ENCODE measurements around the gene TTC23. TPM values are rescaled to one million over a fixed set of nuclear protein-coding genes. Genes with fewer than 3 reads are reported as not detected.

The TTC23 gene
- total RNA-seq, 1 donor from 2014 or later = 7.8 TPM

- Mint-ChIP-seq H3K4me1 (ENCODE audit: low read depth, unreplicated experiment) (peaks cover 7% of the 10 kb centered on the region), H3K9me3 (ENCODE audit: unreplicated experiment) (no peaks in the 10 kb centered on the region), H3K27ac (ENCODE audit: unreplicated experiment) (peak overlapping the region; percentile 22), H3K27me3 (ENCODE audit: unreplicated experiment) (peaks cover 10% of the 10 kb centered on the region), H3K4me3 (ENCODE audit: unreplicated experiment) (peak overlapping the region; percentile 85), H3K36me3 (ENCODE audit: unreplicated experiment) (no peaks in the 10 kb centered on the region)
- DNase-seq = no peak
- TF ChIP-seq CTCF (IDR thresholded peaks at IDR 0.05; ENCODE audit: partially characterized antibody, unreplicated experiment) = no peak
Observed at GRCh38 chr15:99106417-99107220, 142.8 kb downstream of the TTC23 start.

DNA sequence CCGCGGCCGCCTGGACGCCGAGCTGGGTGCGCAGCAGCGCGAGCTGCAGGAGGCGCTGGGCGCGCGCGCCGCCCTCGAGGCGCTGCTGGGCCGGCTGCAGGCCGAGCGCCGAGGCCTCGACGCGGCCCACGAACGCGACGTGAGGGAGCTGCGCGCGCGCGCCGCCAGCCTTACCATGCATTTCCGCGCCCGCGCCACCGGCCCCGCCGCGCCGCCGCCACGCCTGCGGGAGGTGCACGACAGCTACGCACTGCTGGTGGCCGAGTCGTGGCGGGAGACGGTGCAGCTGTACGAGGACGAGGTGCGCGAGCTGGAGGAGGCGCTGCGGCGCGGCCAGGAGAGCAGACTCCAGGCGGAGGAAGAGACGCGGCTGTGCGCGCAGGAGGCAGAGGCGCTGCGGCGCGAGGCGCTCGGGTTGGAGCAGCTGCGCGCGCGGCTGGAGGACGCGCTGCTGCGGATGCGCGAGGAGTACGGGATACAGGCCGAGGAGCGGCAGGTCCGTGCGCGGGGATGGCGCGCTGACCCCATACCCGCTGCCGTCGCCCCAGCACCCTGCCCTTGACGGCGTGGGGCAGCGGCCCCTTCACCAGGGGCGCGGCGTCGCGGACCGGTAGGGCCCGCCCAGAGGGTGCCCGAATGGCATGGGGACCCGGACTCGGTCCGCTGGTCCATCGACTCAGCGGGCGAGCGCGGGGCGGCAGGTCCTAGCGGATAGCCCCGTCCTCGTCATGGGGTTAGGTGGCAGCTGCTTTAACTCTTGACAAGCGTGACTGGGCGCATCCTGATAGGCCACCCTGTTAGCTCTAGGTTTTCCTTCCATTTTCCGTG lies 143.7 kb downstream of the TTC23 start:
- H3K27ac Mint-ChIP-seq (ENCODE audit: unreplicated experiment) = no peak overlapping the region
- H3K4me1 Mint-ChIP-seq (ENCODE audit: low read depth, unreplicated experiment) = peaks cover 7% of the 10 kb centered on the region
- peak overlapping the region; percentile 85 for H3K4me3 Mint-ChIP-seq (ENCODE audit: unreplicated experiment)
- TF ChIP-seq CTCF (IDR thresholded peaks at IDR 0.05; ENCODE audit: partially characterized antibody, unreplicated experiment) = no peak
- H3K36me3 Mint-ChIP-seq (ENCODE audit: unreplicated experiment) = no peaks in the 10 kb centered on the region
- no peaks in the 10 kb centered on the region for H3K9me3 Mint-ChIP-seq (ENCODE audit: unreplicated experiment)
- H3K27me3 Mint-ChIP-seq (ENCODE audit: unreplicated experiment) = peaks cover 10% of the 10 kb centered on the region
- peak; percentile 81 for DNase-seq

DNA sequence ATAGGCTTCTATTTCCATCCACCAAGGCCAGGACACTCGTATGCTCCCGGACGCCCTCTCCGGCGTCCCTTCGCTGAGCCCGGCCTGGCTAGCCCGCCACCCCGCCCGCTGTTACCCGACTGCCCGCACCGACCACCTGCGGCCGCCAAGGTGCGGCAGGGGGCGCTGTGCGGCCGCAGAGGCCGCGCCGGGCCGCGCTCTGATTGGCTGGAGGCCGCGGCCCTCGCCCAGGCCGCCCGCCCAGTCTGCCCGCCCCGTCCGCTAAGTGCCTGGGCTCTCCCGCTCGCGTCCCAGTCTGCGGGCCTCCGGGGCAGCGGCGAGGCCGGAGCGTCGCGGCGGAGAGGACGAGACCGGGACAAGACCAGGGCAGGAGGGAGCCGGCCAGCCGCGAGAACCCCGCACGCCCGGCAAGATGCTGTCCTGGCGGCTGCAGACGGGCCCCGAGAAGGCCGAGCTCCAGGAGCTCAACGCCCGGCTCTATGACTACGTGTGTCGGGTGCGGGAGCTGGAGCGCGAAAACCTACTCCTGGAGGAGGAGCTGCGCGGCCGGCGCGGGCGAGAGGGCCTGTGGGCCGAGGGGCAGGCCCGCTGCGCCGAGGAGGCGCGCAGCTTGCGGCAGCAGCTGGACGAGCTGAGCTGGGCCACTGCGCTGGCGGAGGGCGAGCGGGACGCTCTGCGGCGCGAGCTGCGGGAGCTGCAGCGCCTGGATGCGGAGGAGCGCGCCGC lies 144.4 kb downstream of the TTC23 start, which contains the start of gene SYNM:
SYNM (plus strand) TSS at position 293 of the 726 bp plus-strand sequence; CDS start at position 413, 120 bp downstream.
- no peaks in the 10 kb centered on the region for H3K36me3 Mint-ChIP-seq (ENCODE audit: unreplicated experiment)
- no peaks in the 10 kb centered on the region for H3K9me3 Mint-ChIP-seq (ENCODE audit: unreplicated experiment)
- H3K27ac Mint-ChIP-seq (ENCODE audit: unreplicated experiment) = no peak within 1 kb of the TSS
- H3K27me3 Mint-ChIP-seq (ENCODE audit: unreplicated experiment) = peaks cover 13% of the 10 kb centered on the region
- DNase-seq = peak; percentile 85
- H3K4me1 Mint-ChIP-seq (ENCODE audit: low read depth, unreplicated experiment) = peaks cover 7% of the 10 kb centered on the region
- TF ChIP-seq CTCF (IDR thresholded peaks at IDR 0.05; ENCODE audit: partially characterized antibody, unreplicated experiment) = peak; percentile 95
- peak within 1 kb of the TSS; percentile 59 for H3K4me3 Mint-ChIP-seq (ENCODE audit: unreplicated experiment)

- peaks cover 7% of the 10 kb centered on the region for H3K4me1 Mint-ChIP-seq (ENCODE audit: low read depth, unreplicated experiment)
- peak overlapping the region; percentile 49 for H3K27ac Mint-ChIP-seq (ENCODE audit: unreplicated experiment)
- no peaks in the 10 kb centered on the region for H3K9me3 Mint-ChIP-seq (ENCODE audit: unreplicated experiment)
- H3K27me3 Mint-ChIP-seq (ENCODE audit: unreplicated experiment) = peaks cover 11% of the 10 kb centered on the region
- TF ChIP-seq CTCF (IDR thresholded peaks at IDR 0.05; ENCODE audit: partially characterized antibody, unreplicated experiment) = no peak
- DNase-seq = no peak
- H3K36me3 Mint-ChIP-seq (ENCODE audit: unreplicated experiment) = no peaks in the 10 kb centered on the region
- no peak overlapping the region for H3K4me3 Mint-ChIP-seq (ENCODE audit: unreplicated experiment)
Observed at GRCh38 chr15:99103279-99103678, 146.1 kb downstream of the TTC23 start.
